Mesodermal cell (in vitro differentiated cells): Measurements from ENCODE around the gene PUS1.
"Not testable (repeated sequence)": the region's sequence is repeated elsewhere in the genome, so short reads cannot be mapped to it uniquely, and the experiment has no call there.

ENCODE experiments used
- H3K27ac ChIP-seq: 2 replicates; pipeline ENCODE4 v1.7.0; 2013; ENCODE audit warnings: mild to moderate bottlenecking, low read depth, low read length, moderate library complexity; ENCODE audit not compliant: severe bottlenecking
- H3K36me3 ChIP-seq: 2 replicates; pipeline ENCODE4 v1.7.1; 2013; ENCODE audit warnings: mild to moderate bottlenecking, low read length, moderate library complexity; ENCODE audit not compliant: control insufficient read depth, insufficient read depth
- H3K4me1 ChIP-seq: one replicate; pipeline ENCODE4 v1.7.1; 2013; ENCODE audit warnings: mild to moderate bottlenecking, low read length; ENCODE audit not compliant: insufficient read depth, control insufficient read depth, poor library complexity, severe bottlenecking
- H3K4me3 ChIP-seq: 2 replicates; pipeline ENCODE4 v1.7.0; 2013; ENCODE audit warnings: low read length, control low read depth, mild to moderate bottlenecking; ENCODE audit not compliant: insufficient read depth, poor library complexity, severe bottlenecking; ENCODE audit errors: extremely low read depth
- H3K9me3 ChIP-seq: 2 replicates; pipeline ENCODE4 v1.7.1; 2013; ENCODE audit warnings: mild to moderate bottlenecking, low read length, moderate library complexity; ENCODE audit not compliant: control insufficient read depth
- WGBS, 2 experiments: methylation state at CpG; one replicate each; pipeline ENCODE4 v1.1.5; 2013; ENCODE audit warnings: missing lambda C conversion rate in 2 of 2; ENCODE audit not compliant: insufficient coverage in 2 of 2; 5-methylcytosine and 5-hydroxymethylcytosine counted together

Gene PUS1

DNA sequence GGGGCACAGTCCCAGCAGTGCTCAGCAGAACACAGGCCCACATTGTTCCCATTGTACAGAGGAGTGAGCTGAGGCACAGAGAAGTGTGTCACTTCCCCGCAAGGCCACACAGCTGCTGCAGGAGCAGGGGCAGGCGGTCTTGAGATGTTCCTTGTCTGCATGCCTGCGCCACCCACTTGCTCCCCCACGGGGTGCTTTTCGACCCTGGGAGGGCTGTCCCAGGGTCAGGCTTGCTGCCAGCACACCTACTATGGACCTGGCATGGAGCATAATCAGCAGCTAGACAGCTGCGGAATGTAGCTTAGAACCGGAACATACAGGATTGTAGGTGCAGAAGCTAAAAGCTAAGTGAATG, 12.9 kb downstream of the PUS1 start:
- no peaks in the 10 kb centered on the region for H3K4me1 ChIP-seq
- no peak overlapping the region for H3K4me3 ChIP-seq
- no peak overlapping the region for H3K27ac ChIP-seq
- no peaks in the 10 kb centered on the region for H3K9me3 ChIP-seq
- peaks cover 70% of the 10 kb centered on the region for H3K36me3 ChIP-seq
- 96 to 97% methylated on average over 7 of the region's 7 CpGs for WGBS, 2 experiments

DNA sequence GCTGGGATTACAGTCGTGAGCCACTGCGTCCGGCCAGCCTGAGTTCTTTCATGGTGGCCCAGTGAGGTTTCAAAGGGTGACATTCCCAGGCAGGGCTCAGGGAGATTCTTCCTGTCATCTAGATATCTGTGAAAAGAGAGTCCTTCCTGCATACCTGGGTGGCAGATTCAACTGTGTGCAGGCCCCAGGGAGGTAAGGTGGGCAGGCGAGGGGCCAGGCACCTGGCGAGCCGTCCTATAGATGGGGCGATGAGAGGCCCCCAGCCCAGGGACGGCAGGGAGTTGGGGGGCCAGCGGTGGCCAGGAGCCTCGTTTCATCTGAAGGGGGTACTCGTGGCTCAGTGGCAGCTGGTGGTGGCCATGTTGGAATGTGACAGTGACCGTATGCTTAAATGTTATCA, 13.6 kb downstream of the PUS1 start:
- peaks cover 66% of the 10 kb centered on the region for H3K36me3 ChIP-seq
- H3K4me1 ChIP-seq, result no peaks in the 10 kb centered on the region
- H3K4me3 ChIP-seq, result no peak overlapping the region
- no peak overlapping the region for H3K27ac ChIP-seq
- WGBS, 2 experiments, result 94 to 99% methylated on average over 9 to 12 of the region's 12 CpGs
- H3K9me3 ChIP-seq, result no peaks in the 10 kb centered on the region

DNA sequence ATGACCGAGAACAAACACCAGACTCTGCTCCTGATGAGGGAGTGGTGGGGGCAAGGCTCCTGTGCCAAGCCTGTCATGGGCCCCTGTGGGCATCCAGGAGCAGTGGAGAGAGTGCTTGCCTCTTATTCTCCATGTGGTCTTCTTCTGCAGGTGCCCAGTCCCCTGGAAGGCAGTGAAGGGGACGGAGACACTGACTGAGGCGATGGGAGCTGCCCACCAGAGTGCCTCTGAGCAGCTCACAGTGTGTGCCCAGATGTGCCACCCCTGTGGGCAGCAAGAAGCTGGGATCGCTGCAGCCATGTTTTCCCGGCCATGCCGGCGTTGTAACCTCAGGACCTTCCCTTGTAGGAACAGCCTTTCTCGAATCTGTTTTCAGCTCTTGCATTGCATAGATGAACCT, 14.3 kb downstream of the PUS1 start:
- 97 to 100% methylated on average over 4 to 7 of the region's 8 CpGs for WGBS, 2 experiments
- Histone ChIP-seq H3K9me3 (no peaks in the 10 kb centered on the region), H3K27ac (no peak overlapping the region), H3K36me3 (peaks cover 59% of the 10 kb centered on the region), H3K4me3 (no peak overlapping the region), H3K4me1 (no peaks in the 10 kb centered on the region)

DNA sequence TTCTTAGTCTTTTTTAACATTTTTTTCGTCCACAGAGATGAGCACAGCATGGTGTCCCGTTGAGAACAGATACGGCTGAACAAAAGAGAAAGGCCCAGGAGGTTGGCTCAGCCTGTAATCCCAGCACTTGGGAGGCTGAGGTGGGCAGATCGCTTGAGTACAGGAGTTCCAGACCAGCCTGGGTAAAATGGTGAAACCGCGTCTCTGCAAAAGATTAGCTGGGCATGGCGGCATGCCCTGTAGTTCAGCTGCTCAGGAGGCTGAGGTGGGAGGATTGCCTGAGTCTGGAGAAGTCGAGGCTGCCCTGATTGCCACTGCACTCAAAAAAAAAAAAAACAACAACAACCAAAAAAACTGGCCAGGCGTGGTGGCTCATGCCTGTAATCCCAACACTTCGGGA, 14.8 kb downstream of the PUS1 start:
- peaks cover 54% of the 10 kb centered on the region for H3K36me3 ChIP-seq
- no peak overlapping the region for H3K27ac ChIP-seq
- no peaks in the 10 kb centered on the region for H3K9me3 ChIP-seq
- H3K4me3 ChIP-seq, result no peak overlapping the region
- WGBS, 2 experiments, result 91 to 96% methylated on average over 5 to 9 of the region's 10 CpGs
- H3K4me1 ChIP-seq, result no peaks in the 10 kb centered on the region

DNA sequence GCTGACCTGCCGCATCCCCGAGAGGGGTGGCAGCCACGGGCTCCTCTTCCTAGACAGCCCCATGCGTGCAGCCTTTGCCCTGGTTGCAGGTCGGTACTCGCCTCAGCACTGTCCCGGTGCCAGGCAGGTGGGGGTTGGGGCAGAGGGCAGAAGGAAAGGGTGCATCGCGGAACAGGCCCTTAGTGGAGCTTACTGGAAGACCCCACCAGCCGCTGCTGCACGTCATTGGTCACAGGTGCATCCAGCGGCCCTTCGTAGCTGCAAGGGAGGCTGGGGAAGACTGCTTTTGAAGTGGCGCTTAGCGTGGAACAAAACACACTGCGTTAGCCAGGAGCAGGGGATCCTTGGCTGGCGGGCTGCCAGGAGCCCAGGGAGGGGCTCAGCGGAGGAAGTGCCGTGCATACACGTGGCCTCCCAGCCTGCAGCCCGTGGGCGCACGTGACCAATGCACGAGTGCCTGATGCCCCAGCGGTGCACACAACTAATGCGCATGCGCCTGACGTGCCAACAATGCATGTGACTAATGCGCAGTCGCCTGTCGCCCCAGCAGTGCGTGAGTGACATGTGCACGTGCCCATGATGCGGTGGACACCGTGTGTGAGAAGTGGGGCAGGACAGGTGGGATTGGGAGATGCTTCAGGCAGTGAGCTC, 15.7 kb downstream of the PUS1 start:
- Histone ChIP-seq H3K9me3 (no peaks in the 10 kb centered on the region), H3K4me1 (no peaks in the 10 kb centered on the region), H3K27ac (no peak overlapping the region), H3K4me3 (no peak overlapping the region), H3K36me3 (peaks cover 46% of the 10 kb centered on the region)
- 97 to 98% methylated on average over 31 to 33 of the region's 35 CpGs for WGBS, 2 experiments

DNA sequence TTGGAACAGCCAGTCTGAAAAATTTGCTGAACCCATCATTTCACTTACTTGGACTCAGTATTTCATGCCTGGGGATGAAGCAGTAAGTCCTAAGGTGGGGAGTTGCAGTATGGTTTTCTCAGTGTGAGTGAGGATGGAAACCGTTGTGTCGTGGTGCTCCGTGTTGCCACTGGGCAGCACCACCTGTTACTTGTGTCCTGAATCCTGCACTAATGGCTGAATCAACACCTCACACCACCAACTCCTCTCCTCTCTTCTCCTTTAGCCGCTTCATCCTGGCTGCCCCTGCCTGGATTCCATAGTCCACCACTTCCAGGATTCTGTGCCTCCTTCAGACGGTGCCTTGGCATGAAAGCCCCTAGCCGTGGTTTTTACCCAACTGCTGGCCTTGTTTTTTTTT, 17.7 kb downstream of the PUS1 start:
- WGBS, 2 experiments, result 91 to 96% methylated on average over 3 to 4 of the region's 6 CpGs
- H3K4me1 ChIP-seq, result peaks cover 5% of the 10 kb centered on the region
- no peak overlapping the region for H3K4me3 ChIP-seq
- H3K9me3 ChIP-seq, result no peaks in the 10 kb centered on the region
- no peak overlapping the region for H3K27ac ChIP-seq
- H3K36me3 ChIP-seq, result peaks cover 28% of the 10 kb centered on the region

DNA sequence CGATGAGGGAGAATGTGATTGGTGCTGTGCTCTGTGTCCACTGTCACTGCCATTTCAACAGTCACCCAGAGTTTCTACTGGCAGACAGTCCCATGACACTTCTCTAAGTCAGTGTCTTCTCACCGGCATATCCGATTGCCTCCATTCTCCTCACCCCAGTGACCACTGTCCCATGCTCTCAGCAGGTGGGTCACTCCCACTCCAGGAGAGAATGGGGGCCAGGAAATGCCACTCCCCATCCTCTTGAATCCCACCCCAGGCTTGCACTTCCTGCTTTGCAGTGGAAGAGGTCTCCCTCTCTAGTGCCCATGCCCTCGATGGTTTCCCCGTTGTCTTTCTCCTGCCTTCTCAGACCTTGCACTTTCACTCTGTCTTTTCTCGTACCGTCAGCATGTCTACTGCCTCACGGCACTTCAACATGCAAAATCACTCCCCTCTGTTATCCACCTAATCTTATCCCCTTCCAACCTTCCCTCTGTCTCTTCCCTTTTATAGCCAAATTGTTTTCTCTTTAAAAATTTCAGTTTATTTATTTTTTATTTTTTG, 18.5 kb downstream of the PUS1 start:
- no peak overlapping the region for H3K27ac ChIP-seq
- WGBS, 2 experiments, result 60 to 71% methylated on average over 7 of the region's 8 CpGs
- no peak overlapping the region for H3K4me3 ChIP-seq
- H3K9me3 ChIP-seq, result no peaks in the 10 kb centered on the region
- H3K4me1 ChIP-seq, result peaks cover 5% of the 10 kb centered on the region
- peaks cover 22% of the 10 kb centered on the region for H3K36me3 ChIP-seq

DNA sequence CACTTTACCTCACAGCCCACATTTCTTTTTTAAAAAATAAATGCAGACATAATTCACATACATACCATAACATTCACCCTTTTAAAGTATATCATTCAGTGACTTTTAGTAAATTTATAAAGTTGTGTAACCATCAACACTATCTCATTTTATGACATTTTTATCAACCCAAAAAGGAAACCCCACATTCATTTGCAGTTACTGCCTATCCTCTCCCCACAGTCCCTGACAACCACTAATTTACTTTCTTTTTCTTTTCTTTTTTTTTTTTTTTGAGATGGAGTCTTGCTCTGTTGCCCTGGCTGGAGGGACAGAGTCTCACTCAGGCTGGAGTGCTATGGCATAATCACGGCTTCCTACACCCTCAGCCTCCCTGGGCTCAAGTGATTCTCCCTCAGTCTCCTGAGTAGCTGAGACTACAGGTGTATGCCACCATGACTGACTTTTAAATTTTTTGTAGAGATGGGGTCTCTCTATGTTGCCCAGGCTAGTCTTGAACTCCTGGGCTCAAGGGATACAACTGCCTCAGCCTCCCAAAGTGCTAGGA, 19.2 kb downstream of the PUS1 start:
- WGBS, 2 experiments, result 80 to 100% methylated on average over 1 of the region's 1 CpG
- no peaks in the 10 kb centered on the region for H3K9me3 ChIP-seq
- peaks cover 15% of the 10 kb centered on the region for H3K36me3 ChIP-seq
- H3K27ac ChIP-seq, result no peak overlapping the region
- peaks cover 5% of the 10 kb centered on the region for H3K4me1 ChIP-seq
- H3K4me3 ChIP-seq, result no peak overlapping the region

DNA sequence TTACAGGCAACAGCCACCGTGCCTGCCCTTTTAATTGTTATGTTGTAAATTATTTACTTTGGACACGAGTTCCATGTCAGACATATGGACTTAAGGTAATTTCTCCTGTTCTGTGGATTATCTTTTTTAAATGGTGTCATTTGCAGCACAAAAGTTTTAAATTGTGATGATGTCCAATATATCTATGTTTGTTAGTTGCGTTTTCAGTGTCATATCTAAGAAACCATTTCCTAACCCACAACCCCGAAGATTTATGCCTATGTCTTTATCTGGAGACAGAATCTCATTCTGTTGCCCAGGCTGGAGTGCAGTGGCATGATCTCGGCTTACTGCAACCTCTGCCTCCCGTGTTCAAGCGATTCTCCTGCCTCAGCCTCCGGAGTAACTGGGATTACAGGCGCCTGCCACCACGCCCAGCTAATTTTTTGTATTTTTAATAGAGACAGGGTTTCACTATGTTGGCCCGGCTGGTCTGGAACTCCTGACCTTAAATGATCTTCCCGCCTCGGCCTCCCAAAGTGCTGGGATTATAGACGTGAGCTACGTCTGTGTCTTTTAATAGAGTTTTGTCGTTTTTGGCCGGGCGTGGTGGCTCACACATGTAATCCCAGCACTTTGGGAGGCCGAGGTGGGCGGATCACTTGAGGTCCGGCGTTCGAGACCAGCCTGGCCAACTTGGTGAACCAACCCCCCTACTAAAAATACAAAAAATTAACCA, 19.8 kb downstream of the PUS1 start:
- Histone ChIP-seq H3K4me3 (peak overlapping the region; percentile 89), H3K27ac (peak overlapping the region; percentile 57)
- not testable (repeated sequence) for H3K36me3 ChIP-seq, H3K9me3 ChIP-seq, H3K4me1 ChIP-seq
- 91 to 93% methylated on average over 19 to 22 of the region's 23 CpGs for WGBS, 2 experiments

DNA sequence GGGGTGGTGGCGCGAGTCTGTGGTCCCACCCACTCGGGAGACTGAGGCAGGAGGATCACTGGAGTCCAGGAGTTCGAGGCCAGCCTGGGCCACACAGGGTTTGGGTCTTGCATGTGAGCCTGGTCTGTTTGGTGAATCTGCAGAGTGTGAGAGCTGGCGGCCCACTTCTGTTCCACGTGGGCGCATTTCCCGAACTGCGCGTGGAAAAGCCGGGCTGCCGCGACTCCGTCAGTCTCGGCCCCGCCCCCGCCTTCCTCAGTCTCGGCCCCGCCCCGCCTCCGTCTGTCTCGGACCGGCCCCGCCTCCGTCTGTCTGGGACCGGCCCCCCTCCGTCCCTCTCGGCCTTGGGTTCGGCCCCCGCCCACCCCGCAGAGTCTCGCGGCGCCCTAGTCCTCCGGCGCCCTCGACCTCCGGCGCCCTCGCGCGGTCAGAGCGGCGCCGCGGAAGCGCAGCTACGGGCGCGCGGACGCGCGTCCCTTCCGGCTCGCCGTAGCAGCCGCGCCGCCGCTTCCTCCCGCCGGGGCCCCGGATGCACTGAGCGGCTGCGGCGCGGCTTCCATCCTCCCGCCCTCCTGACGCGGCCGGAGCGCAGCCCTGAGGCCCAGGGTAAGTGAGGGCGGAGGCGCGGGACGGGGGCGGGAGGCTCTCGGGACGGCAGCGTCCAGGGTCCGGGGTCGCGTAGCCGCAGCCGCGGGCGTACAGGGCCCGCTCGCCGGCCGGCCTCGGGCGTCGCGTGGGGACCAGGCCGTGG, 20.5 kb downstream of the PUS1 start, which contains the start of gene EP400:
Gene EP400, plus strand, starts transcription at position 512 of the 751 bp plus-strand sequence. CDS start 10,678 bp downstream, outside the sequence.
- Histone ChIP-seq H3K4me3 (peak within 1 kb of the TSS; percentile 89), H3K36me3 (peaks cover 4% of the 10 kb centered on the region), H3K4me1 (peaks cover 5% of the 10 kb centered on the region), H3K9me3 (no peaks in the 10 kb centered on the region), H3K27ac (peak within 1 kb of the TSS; percentile 62)
- 3 to 5% methylated on average over 77 to 96 of the region's 97 CpGs for WGBS, 2 experiments
